Lung microvascular endothelial cell (primary cell): ENCODE data around the gene NOXRED1. TPM values are rescaled to one million over a fixed set of nuclear protein-coding genes. Genes with fewer than 3 reads are reported as not detected.

Source experiments
- DNase-seq, 2 donors: peaks; one replicate each; pipeline versions ENCODE4 v3.0.0 to v3.0.0-alpha.2; 2010; ENCODE audit warnings: low read depth in 2 of 2
- total RNA-seq: library from RNA; depleted of rRNA; stranded (reverse); fragments of >200 nt; gene quantifications from 2 replicates; pipeline ENCODE4 v1.2.1, GENCODE V29; 2014

Gene NOXRED1
- total RNA-seq, 1 donor from 2014 or later = 0.20 TPM

- no peak for DNase-seq
Measured at GRCh38 chr14:77344377-77344996, 78.8 kb downstream of the NOXRED1 start.

Other genes starting within 250 kb of the NOXRED1 start
- 0.44 and 0.79 TPM in 2 replicates for gene TMEM63C, start 241.7 kb downstream of the NOXRED1 start, total RNA-seq
- gene NGB, start 152.3 kb downstream of the NOXRED1 start, total RNA-seq = not detected in 2 replicates
- 5.2 and 6.9 TPM in 2 replicates for gene POMT2, start 102.6 kb downstream of the NOXRED1 start, total RNA-seq
- 11.1 and 26.4 TPM in 2 replicates for gene GSTZ1, start 102.5 kb downstream of the NOXRED1 start, total RNA-seq
- gene TMED8, start 46.4 kb downstream of the NOXRED1 start, total RNA-seq = 7.0 and 9.7 TPM in 2 replicates
- 0.40 and 0.44 TPM in 2 replicates for gene SAMD15, start 46.1 kb downstream of the NOXRED1 start, total RNA-seq
- 20.3 and 22.0 TPM in 2 replicates for gene VIPAS39, start 34.1 kb upstream of the NOXRED1 start, total RNA-seq
- gene AHSA1, start 34.6 kb upstream of the NOXRED1 start, total RNA-seq = 68.4 and 81.7 TPM in 2 replicates
- gene ISM2, start 75.3 kb upstream of the NOXRED1 start, total RNA-seq = not detected in 2 replicates
- 42.3 and 62.3 TPM in 2 replicates for gene SPTLC2, start 193.1 kb upstream of the NOXRED1 start, total RNA-seq